Measurements from ENCODE around the gene PALM2AKAP2. TPM values are rescaled to one million over a fixed set of nuclear protein-coding genes. Genes with fewer than 3 reads are reported as not detected.

PALM2AKAP2 gene
- polyA plus RNA-seq, 2 of the 4 experiments (the other 2 are of a cell fraction): 0.06 TPM; not detected in 1

GRCh38 chr9:109759589-109759988 is 20.4 kb upstream of the PALM2AKAP2 start (continued):
- TF ChIP-seq USF2 (IDR thresholded peaks at IDR 0.05) (no peak), HES2 (IDR thresholded peaks at IDR 0.05) (no peak), EP300 (IDR thresholded peaks at IDR 0.05) (no peak), KDM5A (IDR thresholded peaks at IDR 0.05) (no peak), KDM1A (IDR thresholded peaks at IDR 0.05; ENCODE audit: low read depth) (no peak), NFE2L2 (conservative IDR thresholded peaks at IDR 0.05; ENCODE audit: low read length) (no peak)

GRCh38 chr9:109765278-109765677 is 14.7 kb upstream of the PALM2AKAP2 start:
- 18% methylated on average over 2 of the region's 2 CpGs for WGBS (ENCODE audit: missing lambda C conversion rate)

GRCh38 chr9:109765830-109766229 is 14.2 kb upstream of the PALM2AKAP2 start:
- TF ChIP-seq HES2 (IDR thresholded peaks at IDR 0.05) (no peak), CHD4 (IDR thresholded peaks at IDR 0.05; ENCODE audit: borderline replicate concordance) (no peak), BHLHE40 (IDR thresholded peaks at IDR 0.05; ENCODE audit: low read depth, low read length) (no peak), FOSB (CRISPR knock-in tag; IDR thresholded peaks at IDR 0.05) (no peak), HDAC2 (IDR thresholded peaks at IDR 0.05) (no peak), HEYL (CRISPR knock-in tag; IDR thresholded peaks at IDR 0.05) (no peak), HMGXB4 (CRISPR knock-in tag; IDR thresholded peaks at IDR 0.05; ENCODE audit: borderline replicate concordance) (no peak), BCL3 (IDR thresholded peaks at IDR 0.05) (no peak), EHMT2 (IDR thresholded peaks at IDR 0.05; ENCODE audit: low read depth) (no peak), CEBPB (IDR thresholded peaks at IDR 0.05) (no peak), HOXB13 (CRISPR knock-in tag; IDR thresholded peaks at IDR 0.05; ENCODE audit: low read depth) (no peak), KDM5A (IDR thresholded peaks at IDR 0.05) (no peak), E2F6 (IDR thresholded peaks at IDR 0.05; ENCODE audit: borderline replicate concordance, low read depth) (no peak), MAFK (IDR thresholded peaks at IDR 0.05; ENCODE audit: partially characterized antibody) (no peak), ZNF302 (CRISPR knock-in tag; IDR thresholded peaks at IDR 0.05) (no peak), PBX3 (IDR thresholded peaks at IDR 0.05) (no peak), ESRRA (IDR thresholded peaks at IDR 0.05; ENCODE audit: borderline replicate concordance, low read length) (no peak)
- no peak for DNase-seq (ENCODE audit: low read depth in 1 of 2, low spot score in 1 of 2)
- CTCF ChIA-PET: no interaction called here
- H3K4me2 ChIP-seq: no peak overlapping the region
- no peaks in the 10 kb centered on the region for H3K9me3 ChIP-seq
- H3K4me1 ChIP-seq: no peaks in the 10 kb centered on the region
- FAIRE-seq: no peak
- POLR2A ChIA-PET: no interaction called here
- H3K4me3 ChIP-seq: no peak overlapping the region
- 26% methylated on average over 3 of the region's 3 CpGs for WGBS (ENCODE audit: missing lambda C conversion rate)
- ATAC-seq: no peak
- no peak overlapping the region for H3K27ac ChIP-seq

More at GRCh38 chr9:109765278-109765677, 14.7 kb upstream of the PALM2AKAP2 start:
- H3K4me1 ChIP-seq: no peaks in the 10 kb centered on the region
- ATAC-seq (no peak), FAIRE-seq (no peak), DNase-seq (ENCODE audit: low read depth in 1 of 2, low spot score in 1 of 2) (no peak)
- H3K9me3 ChIP-seq: no peaks in the 10 kb centered on the region
- H3K27ac ChIP-seq: no peak overlapping the region
- ChIA-PET POLR2A (no interaction called here), CTCF (no interaction called here)
- no peak overlapping the region for H3K4me3 ChIP-seq
- H3K4me2 ChIP-seq: no peak overlapping the region
- TF ChIP-seq RARB (CRISPR knock-in tag; IDR thresholded peaks at IDR 0.05) (no peak), ZNF302 (CRISPR knock-in tag; IDR thresholded peaks at IDR 0.05) (no peak), MAFK (IDR thresholded peaks at IDR 0.05; ENCODE audit: partially characterized antibody) (no peak), ZFP36 (IDR thresholded peaks at IDR 0.05; ENCODE audit: borderline replicate concordance, partially characterized antibody) (no peak), FOSL2 (IDR thresholded peaks at IDR 0.05) (no peak), FOSL2 (CRISPR knock-in tag; IDR thresholded peaks at IDR 0.05) (no peak), CBX8 (IDR thresholded peaks at IDR 0.05) (no peak), ELK1 (IDR thresholded peaks at IDR 0.05; ENCODE audit: low read depth, low read length) (no peak), E2F6 (IDR thresholded peaks at IDR 0.05; ENCODE audit: borderline replicate concordance, low read depth) (no peak), EHMT2 (IDR thresholded peaks at IDR 0.05; ENCODE audit: low read depth) (no peak), ZC3H11A (IDR thresholded peaks at IDR 0.05) (no peak), RCOR1 (IDR thresholded peaks at IDR 0.05; ENCODE audit: low read depth, low read length) (no peak), NPAS2 (CRISPR knock-in tag; IDR thresholded peaks at IDR 0.05; ENCODE audit: borderline replicate concordance) (no peak)
